Esophagus muscularis mucosa (tissue), 4 donors: Measurements from ENCODE around the gene ATG4D. TPM values are rescaled to one million over a fixed set of nuclear protein-coding genes. Genes with fewer than 3 reads are reported as not detected.

Experiments used
- DNase-seq: peaks from one replicate; pipeline ENCODE4 v3.0.0-alpha.2; 2017; ENCODE audit errors: extremely low spot score
- H3K27ac ChIP-seq, 4 donors: fragments of 200-600 bp; sonication (generic); replicated peaks in 1 of 4; 1 replicate in 3 of 4; 2 replicates in 1 of 4; pipeline ENCODE4 v1.5.1; 2016 to 2019; ENCODE audit warnings: mild to moderate bottlenecking in 1 of 4
- H3K27me3 ChIP-seq, 4 donors: fragments of 200-600 bp; sonication (generic); one replicate each; pipeline versions ENCODE4 v1.5.1 to v1.6.0; 2016 to 2019
- H3K36me3 ChIP-seq, 4 donors: fragments of 200-600 bp; sonication (generic); one replicate each; pipeline ENCODE4 v1.5.1; 2016 to 2019
- H3K4me1 ChIP-seq, 4 donors: fragments of 200-600 bp; sonication (generic); one replicate each; pipeline ENCODE4 v1.5.1; 2016 to 2019
- H3K4me3 ChIP-seq, 4 donors: fragments of 200-600 bp; sonication (generic); 1 replicate in 2 of 4; 2 replicates in 2 of 4; pipeline ENCODE4 v1.5.1; 2016 to 2019; ENCODE audit warnings: mild to moderate bottlenecking in 4 of 4, moderate library complexity in 1 of 4
- H3K9me3 ChIP-seq, 4 donors: fragments of 200-600 bp; sonication (generic); 1 replicate in 3 of 4; 2 replicates in 1 of 4; pipeline ENCODE4 v1.5.1; 2016 to 2019
- CTCF ChIP-seq, 3 experiments: fragments of 200-600 bp in 2 of 3; fragments of 450-650 bp in 1 of 3; sonication (generic) in 2 of 3; IDR thresholded peaks; one replicate each; pipeline ENCODE4 v1.5.1; 2017 to 2019; ENCODE audit warnings: antibody characterized with exemption in 3 of 3, mild to moderate bottlenecking in 2 of 3, moderate library complexity in 1 of 3
- EP300 ChIP-seq: sonication (generic); formaldehyde crosslinking; IDR thresholded peaks from one replicate; pipeline ENCODE4 v1.6.1; 2017; ENCODE audit warnings: antibody characterized with exemption
- POLR2A ChIP-seq: fragments of 450-650 bp; IDR thresholded peaks from one replicate; pipeline ENCODE4 v1.6.1; 2017; ENCODE audit warnings: antibody characterized with exemption, moderate library complexity, mild to moderate bottlenecking, low read depth
- POLR2AphosphoS5 ChIP-seq, 2 donors: sonication (generic); formaldehyde crosslinking; IDR thresholded peaks; one replicate each; pipeline ENCODE4 v1.6.1; 2017; ENCODE audit warnings: antibody characterized with exemption in 2 of 2
- WGBS: methylation state at CpG from one replicate; pipeline ENCODE4 v1.1.5; 2018; 5-methylcytosine and 5-hydroxymethylcytosine counted together
- intact Hi-C: fragments of 100-400 bp; cut with DNase I; formaldehyde crosslinking; loops from one replicate; pipeline ENCODE4 v1.15.1; 2023
- total RNA-seq, 4 donors: library from RNA; depleted of rRNA; stranded (reverse); fragments of >200 nt; gene quantifications; one replicate each; pipeline versions ENCODE4 v1.1.0 to v1.2.1, GENCODE V29; 2016

ATG4D gene
- total RNA-seq, 4 donors from 2014 or later: 18.2 to 44.1 (median 29.7) TPM

- Histone ChIP-seq H3K4me3 (peak overlapping the region; percentile 81 to 95 (median 90)), H3K36me3 (peaks cover 11 to 37% (median 27%) of the 10 kb centered on the region in 4 donors), H3K4me1 (peaks cover 36 to 49% (median 45%) of the 10 kb centered on the region in 4 donors), H3K27me3 (no peaks in the 10 kb centered on the region), H3K27ac (peak overlapping the region; percentile 87 to 94 (median 90)), H3K9me3 (no peaks in the 10 kb centered on the region)
- no peak for TF ChIP-seq POLR2A
- TF ChIP-seq CTCF (IDR thresholded peaks at IDR 0.05): peak in 1 of 3 experiments; percentile 12
- WGBS: 18% methylated on average over 10 of the region's 10 CpGs
- intact Hi-C loops: loop anchor here (5.0 to 10.0 kb wide), 2 partner anchors 63 to 160 kb away; partner anchors contain the start of genes CDC37 and KEAP1
- DNase-seq: no peak
Observed at GRCh38 chr19:10565028-10565566, 21.4 kb downstream of the ATG4D start.

- Histone ChIP-seq H3K4me3 (peak within 1 kb of the TSS; percentile 81 to 95 (median 90)), H3K4me1 (peaks cover 36 to 49% (median 45%) of the 10 kb centered on the region in 4 donors), H3K27me3 (no peaks in the 10 kb centered on the region), H3K9me3 (no peaks in the 10 kb centered on the region), H3K27ac (peak within 1 kb of the TSS; percentile 87 to 94 (median 90)), H3K36me3 (peaks cover 5 to 30% (median 20%) of the 10 kb centered on the region in 4 donors)
- TF ChIP-seq CTCF (IDR thresholded peaks at IDR 0.05) (peak in 1 of 3 experiments; percentile 40), POLR2AphosphoS5 (IDR thresholded peaks at IDR 0.05) (peak; percentile 96), POLR2A (peak; percentile 70), EP300 (peak; percentile 68)
- DNase-seq: peak; percentile 100
- WGBS: under 1% methylated on average over 18 of the region's 94 CpGs
- intact Hi-C loops: loop anchor here (5.0 to 10.0 kb wide), 2 partner anchors 63 to 161 kb away; partner anchors contain the start of genes CDC37 and KEAP1
Observed at GRCh38 chr19:10565567-10566407, 22.1 kb downstream of the ATG4D start, which contains the start of gene KRI1. Gene KRI1 (minus strand): TSS chr19:10566010. CDS start chr19:10565999, 11 bp downstream.

- intact Hi-C loops: loop anchor here (5.0 to 10.0 kb wide), 2 partner anchors 64 to 162 kb away; partner anchors contain the start of genes CDC37 and KEAP1
- peak overlapping the region; percentile 81 to 95 (median 90) for H3K4me3 ChIP-seq
Observed at GRCh38 chr19:10566408-10566657, 22.6 kb downstream of the ATG4D start.

GRCh38 chr19:10566658-10567410 lies 23.1 kb downstream of the ATG4D start:
- Histone ChIP-seq H3K4me3 (peak overlapping the region; percentile 81 to 95 (median 90)), H3K4me1 (peaks cover 36 to 51% (median 46%) of the 10 kb centered on the region in 4 donors), H3K9me3 (no peaks in the 10 kb centered on the region), H3K27ac (peak overlapping the region; percentile 87 to 94 (median 90)), H3K36me3 (peaks cover 0 to 19% (median 11%) of the 10 kb centered on the region in 4 donors), H3K27me3 (no peaks in the 10 kb centered on the region)
- TF ChIP-seq POLR2A (no peak), EP300 (no peak), CTCF (IDR thresholded peaks at IDR 0.05) (no peak), POLR2AphosphoS5 (IDR thresholded peaks at IDR 0.05) (no peak)
- 66% methylated on average over 19 of the region's 19 CpGs for WGBS
- DNase-seq: no peak
- intact Hi-C loops: loop anchor here (5.0 to 10.0 kb wide), 2 partner anchors 65 to 162 kb away; partner anchors contain the start of genes CDC37 and KEAP1

More at GRCh38 chr19:10566408-10566657, 22.6 kb downstream of the ATG4D start:
- Histone ChIP-seq H3K27ac (peak overlapping the region; percentile 87 to 94 (median 90)), H3K4me1 (peaks cover 36 to 49% (median 45%) of the 10 kb centered on the region in 4 donors), H3K36me3 (peaks cover 0 to 24% (median 15%) of the 10 kb centered on the region in 4 donors), H3K27me3 (no peaks in the 10 kb centered on the region), H3K9me3 (no peaks in the 10 kb centered on the region)
- no peak for DNase-seq
- WGBS: 8% methylated on average over 4 of the region's 4 CpGs
- TF ChIP-seq EP300: no peak
